Fibroblast of lung (primary cell): ENCODE results near the gene MBNL3. TPM values are rescaled to one million over a fixed set of nuclear protein-coding genes. Genes with fewer than 3 reads are reported as not detected.
"Not testable (repeated sequence)": the region's sequence is repeated elsewhere in the genome, so short reads cannot be mapped to it uniquely, and the experiment has no call there.

ENCODE experiments used
- DNase-seq, 2 donors: peaks; one replicate each; pipeline versions ENCODE4 v3.0.0 to v3.0.0-alpha.2; 2010; ENCODE audit warnings: low read depth in 2 of 2
- H2AFZ ChIP-seq: 2 replicates; pipeline ENCODE4 v1.5.1; 2012; ENCODE audit warnings: low read length, control low read depth, inconsistent platforms
- H3K27ac ChIP-seq: 2 replicates; pipeline ENCODE4 v1.5.1; 2011; ENCODE audit warnings: low read length, control low read depth; ENCODE audit not compliant: insufficient read depth
- H3K27me3 ChIP-seq: 2 replicates; pipeline ENCODE4 v1.5.1; 2011; ENCODE audit warnings: mild to moderate bottlenecking, low read length; ENCODE audit not compliant: control insufficient read depth, insufficient read depth
- H3K36me3 ChIP-seq: 2 replicates; pipeline ENCODE4 v1.5.1; 2011; ENCODE audit warnings: low read length; ENCODE audit not compliant: control insufficient read depth, insufficient read depth
- H3K4me1 ChIP-seq: 2 replicates; pipeline ENCODE4 v1.5.1; 2011; ENCODE audit warnings: low read length; ENCODE audit not compliant: control insufficient read depth, insufficient read depth; ENCODE audit errors: extremely low read depth
- H3K4me2 ChIP-seq: 2 replicates; pipeline ENCODE4 v1.5.1; 2011; ENCODE audit warnings: low read length, control low read depth; ENCODE audit not compliant: insufficient read depth; ENCODE audit errors: extremely low read depth
- H3K4me3 ChIP-seq, 4 experiments: fragments of 200-600 bp in 1 of 4; sonication (generic) in 1 of 4; replicated peaks in 1 of 4; 2 replicates each; pipeline ENCODE4 v1.5.1; 2011 to 2016; ENCODE audit warnings: low read length in 4 of 4, low read depth in 3 of 4, mild to moderate bottlenecking in 3 of 4, control low read depth in 2 of 4, inconsistent platforms in 1 of 4, mixed read lengths in 1 of 4; ENCODE audit not compliant: insufficient read depth in 1 of 4; ENCODE audit errors: control extremely low read depth in 1 of 4
- H3K79me2 ChIP-seq: 2 replicates; pipeline ENCODE4 v1.5.1; 2012; ENCODE audit warnings: mild to moderate bottlenecking, low read length, inconsistent platforms; ENCODE audit not compliant: control insufficient read depth, insufficient read depth
- H3K9ac ChIP-seq: 2 replicates; pipeline ENCODE4 v1.5.1; 2011; ENCODE audit warnings: mild to moderate bottlenecking, low read length, control low read depth; ENCODE audit not compliant: insufficient read depth
- H3K9me3 ChIP-seq: 2 replicates; pipeline ENCODE4 v1.5.1; 2012; ENCODE audit warnings: low read depth, low read length; ENCODE audit not compliant: control insufficient read depth, insufficient read depth
- H4K20me1 ChIP-seq: 2 replicates; pipeline ENCODE4 v1.5.1; 2011; ENCODE audit warnings: low read length; ENCODE audit not compliant: control insufficient read depth, insufficient read depth; ENCODE audit errors: extremely low read depth
- CTCF ChIP-seq, 2 donors: IDR thresholded peaks in 1 of 2; conservative IDR thresholded peaks in 1 of 2; 1 replicate in 1 of 2; 2 replicates in 1 of 2; pipeline ENCODE4 v1.5.1; 2011 to 2012; ENCODE audit warnings: low read length in 2 of 2, control low read depth in 1 of 2, inconsistent platforms in 1 of 2, low read depth in 1 of 2, mild to moderate bottlenecking in 1 of 2
- EZH2 ChIP-seq: IDR thresholded peaks from 2 replicates; pipeline ENCODE4 v1.5.1; 2012; ENCODE audit warnings: low read length, control low read depth, mild to moderate bottlenecking; ENCODE audit errors: missing control alignments
- polyA plus RNA-seq, 2 donors: library from polyadenylated mRNA; depleted of rRNA in 1 of 2; stranded (reverse) in 1 of 2; unstranded in 1 of 2; fragments of >200 nt; gene quantifications; 2 replicates each; pipeline ENCODE4 v1.2.1, GENCODE V29; 2011 to 2012; ENCODE audit warnings: missing spikeins in 1 of 2
- total RNA-seq: library from RNA; depleted of rRNA; stranded (reverse); fragments of >200 nt; gene quantifications from 2 replicates; pipeline ENCODE4 v1.2.1, GENCODE V29; 2014

The MBNL3 gene
- total and polyA plus RNA-seq, 2 donors (not counting 1 experiment from before 2014, with no cell fraction given): 2.6 to 4.5 TPM

GRCh38 chrX:132331532-132331931 is 157.3 kb downstream of the MBNL3 start:
- no peak overlapping the region for H3K27ac ChIP-seq
- H4K20me1 ChIP-seq: no peaks in the 10 kb centered on the region
- no peak overlapping the region for H3K4me2 ChIP-seq
- H3K36me3 ChIP-seq: no peaks in the 10 kb centered on the region
- H3K4me3 ChIP-seq: no peak overlapping the region
- no peak for TF ChIP-seq EZH2
- TF ChIP-seq CTCF (conservative IDR thresholded peaks at IDR 0.05 in 1 of 2, IDR thresholded peaks at IDR 0.05 in 1 of 2; ENCODE audit: low read depth in 1 of 2, low read length in 2 of 2): no peak
- no peak overlapping the region for H2AFZ ChIP-seq
- no peaks in the 10 kb centered on the region for H3K27me3 ChIP-seq
- no peak overlapping the region for H3K9ac ChIP-seq
- H3K9me3 ChIP-seq: no peaks in the 10 kb centered on the region
- H3K4me1 ChIP-seq: no peaks in the 10 kb centered on the region
- H3K79me2 ChIP-seq: no peaks in the 10 kb centered on the region
- DNase-seq: no peak

DNA sequence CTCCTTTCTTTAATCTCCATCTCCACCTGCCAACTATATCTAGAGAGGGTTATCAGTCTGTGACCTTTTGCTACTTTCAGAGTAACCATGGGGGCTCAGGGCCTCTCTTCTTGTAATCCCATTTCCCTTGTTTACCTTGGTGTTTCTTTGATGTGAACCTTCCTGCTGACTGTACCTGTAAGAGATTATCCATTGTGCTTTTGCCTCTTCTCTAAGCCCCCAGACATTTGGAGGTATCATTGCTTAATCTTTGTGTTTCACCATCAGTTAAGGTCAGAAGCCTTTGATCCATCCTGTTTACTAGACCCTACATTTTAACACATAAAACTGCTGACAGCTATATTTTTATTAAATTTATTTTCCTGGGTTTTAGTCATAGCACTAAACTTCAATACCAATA is 157.8 kb downstream of the MBNL3 start:
- TF ChIP-seq EZH2: no peak
- TF ChIP-seq CTCF (conservative IDR thresholded peaks at IDR 0.05 in 1 of 2, IDR thresholded peaks at IDR 0.05 in 1 of 2; ENCODE audit: low read depth in 1 of 2, low read length in 2 of 2): no peak

GRCh38 chrX:132330156-132330729 is 158.6 kb downstream of the MBNL3 start:
- Histone ChIP-seq H3K36me3 (no peaks in the 10 kb centered on the region), H3K4me2 (no peak overlapping the region), H4K20me1 (no peaks in the 10 kb centered on the region), H3K4me1 (no peaks in the 10 kb centered on the region), H3K9me3 (no peaks in the 10 kb centered on the region), H3K79me2 (no peaks in the 10 kb centered on the region), H3K9ac (no peak overlapping the region), H2AFZ (no peak overlapping the region), H3K4me3 (no peak overlapping the region), H3K27me3 (no peaks in the 10 kb centered on the region), H3K27ac (no peak overlapping the region)
- no peak for TF ChIP-seq EZH2
- no peak for TF ChIP-seq CTCF (conservative IDR thresholded peaks at IDR 0.05 in 1 of 2, IDR thresholded peaks at IDR 0.05 in 1 of 2; ENCODE audit: low read depth in 1 of 2, low read length in 2 of 2)
- DNase-seq: no peak

More for the DNA sequence above, 157.8 kb downstream of the MBNL3 start:
- Histone ChIP-seq H3K27me3 (no peaks in the 10 kb centered on the region), H2AFZ (no peak overlapping the region), H3K79me2 (no peaks in the 10 kb centered on the region), H3K9ac (no peak overlapping the region), H3K4me1 (no peaks in the 10 kb centered on the region), H3K4me2 (no peak overlapping the region), H4K20me1 (no peaks in the 10 kb centered on the region), H3K4me3 (no peak overlapping the region), H3K27ac (no peak overlapping the region), H3K9me3 (no peaks in the 10 kb centered on the region), H3K36me3 (no peaks in the 10 kb centered on the region)
- no peak for DNase-seq

DNA sequence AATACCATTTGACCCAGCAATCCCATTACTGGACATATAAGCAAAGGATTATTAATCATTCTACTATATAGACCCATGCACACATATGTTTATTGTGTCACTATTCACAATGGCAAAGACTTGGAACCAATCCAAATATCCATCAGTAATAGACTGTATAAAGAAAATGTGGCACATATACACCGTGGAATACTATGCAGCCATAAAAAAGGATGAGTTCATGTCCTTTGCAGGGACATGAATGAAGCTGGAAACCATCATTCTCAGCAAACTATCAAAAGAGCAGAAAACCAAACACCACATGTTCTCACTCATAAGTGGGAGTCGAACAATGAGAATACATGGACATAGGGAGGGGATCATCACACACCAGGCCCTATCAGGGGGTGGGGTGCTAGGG is 161.9 kb downstream of the MBNL3 start:
- not testable (repeated sequence) for H3K4me1 ChIP-seq, H3K27me3 ChIP-seq, H3K9me3 ChIP-seq, DNase-seq, H3K27ac ChIP-seq, H2AFZ ChIP-seq, H3K4me2 ChIP-seq, H3K79me2 ChIP-seq, H3K36me3 ChIP-seq, H3K4me3 ChIP-seq, H4K20me1 ChIP-seq, H3K9ac ChIP-seq
